GM20000 (cell line): ENCODE measurements around the gene PIGH.

ENCODE experiments used
- DNase-seq: peaks from one replicate; pipeline ENCODE4 v3.0.0; 2012; ENCODE audit warnings: low spot score
- CTCF ChIP-seq: IDR thresholded peaks from 2 replicates; pipeline ENCODE4 v1.5.1; 2012; ENCODE audit warnings: mild to moderate bottlenecking, control low read depth; ENCODE audit errors: extremely low read depth, missing control alignments

Gene PIGH

GRCh38 chr14:67599698-67600561 is at the start of gene PIGH:
PIGH (minus strand) TSS chr14:67600268; CDS start chr14:67600203, 65 bp downstream.
- DNase-seq: peak; percentile 93

GRCh38 chr14:67646131-67646530 is 46.1 kb upstream of the PIGH start:
- DNase-seq: no peak
- TF ChIP-seq CTCF: no peak

More at GRCh38 chr14:67599698-67600561, at the start of gene PIGH:
- peak; percentile 49 for TF ChIP-seq CTCF

- no peak for DNase-seq
- TF ChIP-seq CTCF: no peak
These were observed 45.3 kb upstream of the PIGH start for GRCh38 chr14:67645414-67645813.

GRCh38 chr14:67644428-67644827 is 44.4 kb upstream of the PIGH start:
- TF ChIP-seq CTCF: no peak
- DNase-seq: no peak

- TF ChIP-seq CTCF: no peak
These were observed 43.6 kb upstream of the PIGH start for GRCh38 chr14:67643713-67644112.

GRCh38 chr14:67641902-67642749 is 42.1 kb upstream of the PIGH start:
- TF ChIP-seq CTCF: no peak
- DNase-seq: no peak

More at GRCh38 chr14:67643713-67644112, 43.6 kb upstream of the PIGH start:
- DNase-seq: no peak

- no peak for DNase-seq
- TF ChIP-seq CTCF: no peak
These were observed 41.4 kb upstream of the PIGH start for GRCh38 chr14:67641480-67641879.
